Measurements from ENCODE around the gene TAF1D.
"Not testable (repeated sequence)": the region's sequence is repeated elsewhere in the genome, so short reads cannot be mapped to it uniquely, and the experiment has no call there.

TAF1D gene

DNA sequence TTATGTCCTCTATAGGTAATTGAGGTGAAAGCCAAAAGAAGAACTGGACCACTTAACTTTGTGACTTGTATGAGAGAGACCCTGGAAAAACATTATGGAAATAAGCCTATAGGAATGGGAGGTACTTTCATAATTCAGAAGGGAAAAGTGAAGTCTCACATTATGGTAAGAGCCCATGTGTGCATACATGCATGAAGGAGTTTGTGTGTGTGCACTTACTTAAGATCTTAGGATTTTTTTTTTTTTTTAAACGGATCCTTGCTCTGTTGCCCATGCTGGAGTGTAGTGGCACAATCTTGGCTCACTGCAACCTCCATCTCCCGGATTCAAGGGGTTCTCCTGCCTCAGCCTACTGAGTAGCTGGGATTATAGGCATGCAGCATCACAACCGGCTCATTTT lies 16.0 kb upstream of the TAF1D start:
- TF ChIP-seq, protein P1, sequence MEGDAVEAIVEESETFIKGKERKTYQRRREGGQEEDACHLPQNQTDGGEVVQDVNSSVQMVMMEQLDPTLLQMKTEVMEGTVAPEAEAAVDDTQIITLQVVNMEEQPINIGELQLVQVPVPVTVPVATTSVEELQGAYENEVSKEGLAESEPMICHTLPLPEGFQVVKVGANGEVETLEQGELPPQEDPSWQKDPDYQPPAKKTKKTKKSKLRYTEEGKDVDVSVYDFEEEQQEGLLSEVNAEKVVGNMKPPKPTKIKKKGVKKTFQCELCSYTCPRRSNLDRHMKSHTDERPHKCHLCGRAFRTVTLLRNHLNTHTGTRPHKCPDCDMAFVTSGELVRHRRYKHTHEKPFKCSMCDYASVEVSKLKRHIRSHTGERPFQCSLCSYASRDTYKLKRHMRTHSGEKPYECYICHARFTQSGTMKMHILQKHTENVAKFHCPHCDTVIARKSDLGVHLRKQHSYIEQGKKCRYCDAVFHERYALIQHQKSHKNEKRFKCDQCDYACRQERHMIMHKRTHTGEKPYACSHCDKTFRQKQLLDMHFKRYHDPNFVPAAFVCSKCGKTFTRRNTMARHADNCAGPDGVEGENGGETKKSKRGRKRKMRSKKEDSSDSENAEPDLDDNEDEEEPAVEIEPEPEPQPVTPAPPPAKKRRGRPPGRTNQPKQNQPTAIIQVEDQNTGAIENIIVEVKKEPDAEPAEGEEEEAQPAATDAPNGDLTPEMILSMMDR (IDR thresholded peaks at IDR 0.05; ENCODE audit: insufficient read depth, low read length, missing control alignments): no peak
- no peak overlapping the region for H3K4me3 ChIP-seq (ENCODE audit: low read depth, low read length)
- POLR2A ChIA-PET: no interaction called here
- CTCF ChIA-PET: no interaction called here
- no peak for DNase-seq (ENCODE audit: low read depth, low spot score)

DNA sequence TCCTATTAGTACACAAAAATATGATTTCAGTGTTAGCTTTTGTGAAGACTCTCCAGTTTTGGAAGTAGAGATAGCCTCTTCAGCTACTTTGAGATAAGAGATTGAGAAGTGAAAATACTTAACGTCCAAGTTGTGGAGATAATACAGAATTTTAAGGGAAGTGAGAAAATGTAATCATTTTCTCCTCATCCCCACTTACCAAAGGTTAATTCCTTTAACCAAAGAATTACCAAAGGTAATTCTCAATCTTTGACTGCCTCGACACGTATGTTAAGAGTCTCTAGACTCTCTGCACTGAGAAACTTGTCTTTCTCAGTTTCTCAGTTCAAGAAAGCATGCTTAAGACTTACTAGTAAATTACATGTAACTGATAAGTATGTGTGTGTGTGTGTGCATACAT lies 15.5 kb upstream of the TAF1D start:
- TF ChIP-seq, protein P1 (IDR thresholded peaks at IDR 0.05; ENCODE audit: insufficient read depth, low read length, missing control alignments): no peak
- ChIA-PET CTCF (no interaction called here), POLR2A (no interaction called here)
- DNase-seq (ENCODE audit: low read depth, low spot score): no peak
- no peak overlapping the region for H3K4me3 ChIP-seq (ENCODE audit: low read depth, low read length)

DNA sequence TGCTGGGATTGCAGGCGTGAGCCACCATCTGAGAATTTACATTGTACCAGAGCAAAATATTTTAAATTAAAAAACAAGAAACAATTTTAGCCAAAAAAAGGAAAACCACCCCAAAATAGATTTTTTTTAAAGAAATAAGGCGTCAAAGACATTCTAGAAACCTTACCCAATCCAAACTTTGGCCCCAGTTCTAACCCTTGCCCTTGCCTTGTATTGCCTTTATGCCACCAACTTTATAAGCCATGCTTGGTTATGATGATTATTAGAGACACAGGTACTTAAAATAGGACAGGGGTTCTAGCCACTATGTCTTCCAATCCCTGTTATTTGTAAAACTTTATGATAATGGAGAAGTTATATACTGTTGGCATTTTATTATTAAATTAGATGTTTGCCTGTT lies 11.9 kb upstream of the TAF1D start:
- TF ChIP-seq, protein P1 (IDR thresholded peaks at IDR 0.05; ENCODE audit: insufficient read depth, low read length, missing control alignments): no peak
- ChIA-PET CTCF (no interaction called here), POLR2A (no interaction called here)
- no peak for DNase-seq (ENCODE audit: low read depth, low spot score)
- no peak overlapping the region for H3K4me3 ChIP-seq (ENCODE audit: low read depth, low read length)

DNA sequence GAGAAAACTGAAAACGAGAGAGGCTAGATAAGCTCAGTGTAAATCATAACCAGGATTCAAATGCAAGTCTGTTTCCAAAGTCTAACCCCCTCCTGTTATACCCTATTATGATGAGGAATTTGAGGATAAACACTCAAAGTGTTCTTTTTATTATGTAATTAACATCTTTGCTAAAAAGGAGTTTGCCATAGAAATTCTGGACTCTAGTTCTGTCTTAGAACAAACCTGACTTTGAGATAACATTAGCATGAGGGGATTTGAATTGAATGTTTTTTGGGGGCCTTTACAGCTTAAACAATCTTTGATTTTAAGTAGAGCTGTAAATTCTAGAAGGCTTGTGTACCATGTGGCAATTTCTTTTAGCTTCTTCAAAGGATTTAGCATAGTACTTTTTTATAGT lies 9.7 kb upstream of the TAF1D start:
- TF ChIP-seq, protein P1 (IDR thresholded peaks at IDR 0.05; ENCODE audit: insufficient read depth, low read length, missing control alignments): no peak
- CTCF ChIA-PET: no interaction called here

DNA sequence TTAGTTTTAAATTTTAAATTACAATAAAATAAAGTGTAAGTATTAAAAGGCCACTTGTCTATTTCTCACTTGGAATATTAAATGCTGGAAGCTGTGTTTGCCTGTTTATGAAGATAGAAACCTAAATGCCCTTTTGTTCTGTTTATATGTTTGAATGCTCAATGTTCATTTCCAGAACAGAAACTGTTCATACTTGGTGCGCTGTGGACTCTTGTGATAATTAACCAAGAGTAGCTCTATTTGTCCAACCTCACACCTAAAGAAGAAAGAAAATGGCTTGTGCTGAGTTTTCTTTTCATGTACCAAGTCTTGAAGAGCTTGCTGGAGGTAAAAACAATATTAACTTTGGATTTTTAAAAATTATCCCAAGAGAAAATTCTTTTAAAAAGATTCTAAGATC lies 5.8 kb upstream of the TAF1D start:
- no peak overlapping the region for H3K4me3 ChIP-seq (ENCODE audit: low read depth, low read length)
- CTCF ChIA-PET: no interaction called here
- no peak for DNase-seq (ENCODE audit: low read depth, low spot score)
- TF ChIP-seq, protein P1 (IDR thresholded peaks at IDR 0.05; ENCODE audit: insufficient read depth, low read length, missing control alignments): no peak
- POLR2A ChIA-PET: no interaction called here

More for the DNA sequence above, 9.7 kb upstream of the TAF1D start:
- DNase-seq (ENCODE audit: low read depth, low spot score): no peak
- H3K4me3 ChIP-seq (ENCODE audit: low read depth, low read length): no peak overlapping the region
- POLR2A ChIA-PET: interaction anchor here (1.6 kb wide), 1 partner anchor 10 kb away, joined by 10 read pairs; the partner anchor contains the start of genes C11orf54 and TAF1D

DNA sequence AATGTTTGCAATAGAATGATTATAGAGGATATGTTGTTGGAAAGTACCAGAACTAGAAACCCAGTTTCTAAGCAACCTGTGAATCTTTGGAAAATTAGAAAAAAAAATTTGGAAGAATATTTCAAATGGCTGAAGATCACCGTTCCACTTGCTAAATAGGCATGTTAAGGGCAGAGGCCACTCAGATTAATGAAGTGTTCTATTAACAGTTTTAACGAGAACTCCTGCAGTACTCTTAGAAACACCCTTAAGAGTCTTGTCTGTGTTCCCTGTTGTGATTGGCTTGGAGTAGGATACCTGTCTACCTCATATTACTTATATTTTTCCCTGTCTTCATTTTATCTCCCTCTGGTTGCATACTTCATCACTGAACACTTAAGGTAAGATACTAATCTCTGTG lies 4.8 kb upstream of the TAF1D start:
- H3K4me3 ChIP-seq (ENCODE audit: low read depth, low read length): no peak overlapping the region
- DNase-seq (ENCODE audit: low read depth, low spot score): no peak
- ChIA-PET POLR2A (no interaction called here), CTCF (no interaction called here)
- TF ChIP-seq, protein P1 (IDR thresholded peaks at IDR 0.05; ENCODE audit: insufficient read depth, low read length, missing control alignments): no peak

DNA sequence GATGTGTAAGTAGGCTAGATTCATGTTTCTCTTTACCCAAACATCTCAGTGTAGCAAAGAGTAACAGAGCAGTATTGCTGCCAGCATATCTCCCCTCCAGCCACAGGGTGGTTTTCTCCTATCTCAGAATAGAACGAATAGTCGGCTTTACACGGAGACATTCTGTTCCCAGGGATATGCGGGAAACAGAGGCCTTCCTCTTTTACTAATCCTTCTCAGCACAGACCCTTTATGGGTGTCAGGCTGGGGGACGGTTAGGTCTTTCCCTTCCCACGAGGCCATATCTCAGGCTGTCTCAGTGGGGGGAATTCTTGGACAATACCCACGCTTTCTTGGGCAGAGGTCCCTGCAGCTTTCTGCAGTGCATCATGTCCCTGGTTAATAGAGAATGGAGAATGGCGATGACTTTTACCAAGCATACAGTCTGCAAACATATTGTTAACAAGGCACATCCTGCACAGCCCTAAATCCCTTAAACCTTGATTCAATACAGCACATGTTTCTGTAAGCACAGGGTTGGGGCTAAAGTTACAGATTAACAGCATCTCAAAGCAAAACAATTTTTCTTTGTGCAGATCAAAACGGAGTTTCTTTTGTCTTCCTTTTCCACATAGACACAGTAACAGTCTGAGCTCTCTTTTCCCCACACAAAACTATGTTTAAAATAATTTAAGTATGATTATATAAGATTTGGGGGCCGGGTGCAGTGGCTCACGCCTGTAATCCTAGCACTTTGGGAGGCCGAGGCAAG lies 3.9 kb upstream of the TAF1D start:
- POLR2A ChIA-PET; CTCF ChIA-PET; DNase-seq (ENCODE audit: low read depth, low spot score); H3K4me3 ChIP-seq (ENCODE audit: low read depth, low read length): not testable (repeated sequence)

Data from AG04449 (cell line).